SK-N-SH treated with all-trans-retinoic acid at 6 μM for 48 hours (cell line): Measurements from ENCODE around the gene EFNB2.

ENCODE experiments used
- ARNTL ChIP-seq: fragments of 450-650 bp; formaldehyde crosslinking; IDR thresholded peaks from 2 replicates; pipeline ENCODE4 v1.5.0; 2020; ENCODE audit warnings: low read depth, mild to moderate bottlenecking, moderate library complexity, borderline replicate concordance
- RARB ChIP-seq: fragments of 250-450 bp; sonication (Bioruptor Pico); IDR thresholded peaks from 2 replicates; pipeline ENCODE4 v1.8.0; 2021; ENCODE audit warnings: mild to moderate bottlenecking, moderate library complexity
- ZNF70 ChIP-seq: fragments of 450-650 bp; formaldehyde crosslinking; IDR thresholded peaks from 2 replicates; pipeline ENCODE4 v1.5.0; 2020; ENCODE audit warnings: mild to moderate bottlenecking, moderate library complexity
- TF ChIP-seq, protein P1 (sequence below): fragments of 250-450 bp; sonication (Bioruptor Pico); IDR thresholded peaks from 2 replicates; pipeline ENCODE4 v1.8.0; 2021; ENCODE audit warnings: low read depth, mild to moderate bottlenecking, moderate library complexity, borderline replicate concordance
- TF ChIP-seq, protein P2 (sequence below): fragments of 250-450 bp; sonication (Bioruptor Pico); IDR thresholded peaks from 2 replicates; pipeline ENCODE4 v1.8.0; 2020; ENCODE audit warnings: mild to moderate bottlenecking, moderate library complexity, borderline replicate concordance

DNA sequence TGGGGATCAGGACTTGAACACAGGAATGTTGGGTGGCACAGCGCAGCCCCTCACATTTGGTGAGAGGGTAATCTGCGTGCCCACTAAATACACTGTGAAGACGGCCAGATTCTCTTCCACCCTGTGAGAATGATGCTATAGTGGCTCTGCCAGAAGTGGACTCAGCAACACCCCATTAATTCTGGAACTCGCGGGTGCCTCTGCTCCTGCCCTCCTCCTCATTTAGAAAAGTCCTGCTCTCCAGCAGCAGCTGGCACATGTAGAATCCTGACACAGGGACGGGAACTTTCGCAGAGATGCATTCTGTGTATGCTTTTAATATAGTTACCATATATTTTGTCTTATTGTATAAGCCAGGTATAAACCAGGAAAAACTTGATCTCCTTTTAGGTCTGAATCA lies 57.3 kb downstream of the EFNB2 start:
- TF ChIP-seq, protein P1, sequence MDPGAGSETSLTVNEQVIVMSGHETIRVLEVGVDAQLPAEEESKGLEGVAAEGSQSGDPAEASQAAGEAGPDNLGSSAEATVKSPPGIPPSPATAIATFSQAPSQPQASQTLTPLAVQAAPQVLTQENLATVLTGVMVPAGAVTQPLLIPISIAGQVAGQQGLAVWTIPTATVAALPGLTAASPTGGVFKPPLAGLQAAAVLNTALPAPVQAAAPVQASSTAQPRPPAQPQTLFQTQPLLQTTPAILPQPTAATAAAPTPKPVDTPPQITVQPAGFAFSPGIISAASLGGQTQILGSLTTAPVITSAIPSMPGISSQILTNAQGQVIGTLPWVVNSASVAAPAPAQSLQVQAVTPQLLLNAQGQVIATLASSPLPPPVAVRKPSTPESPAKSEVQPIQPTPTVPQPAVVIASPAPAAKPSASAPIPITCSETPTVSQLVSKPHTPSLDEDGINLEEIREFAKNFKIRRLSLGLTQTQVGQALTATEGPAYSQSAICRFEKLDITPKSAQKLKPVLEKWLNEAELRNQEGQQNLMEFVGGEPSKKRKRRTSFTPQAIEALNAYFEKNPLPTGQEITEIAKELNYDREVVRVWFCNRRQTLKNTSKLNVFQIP (CRISPR knock-in tag), result no peak
- TF ChIP-seq ARNTL, result no peak
- no peak for TF ChIP-seq RARB (CRISPR knock-in tag)
- TF ChIP-seq, protein P2, sequence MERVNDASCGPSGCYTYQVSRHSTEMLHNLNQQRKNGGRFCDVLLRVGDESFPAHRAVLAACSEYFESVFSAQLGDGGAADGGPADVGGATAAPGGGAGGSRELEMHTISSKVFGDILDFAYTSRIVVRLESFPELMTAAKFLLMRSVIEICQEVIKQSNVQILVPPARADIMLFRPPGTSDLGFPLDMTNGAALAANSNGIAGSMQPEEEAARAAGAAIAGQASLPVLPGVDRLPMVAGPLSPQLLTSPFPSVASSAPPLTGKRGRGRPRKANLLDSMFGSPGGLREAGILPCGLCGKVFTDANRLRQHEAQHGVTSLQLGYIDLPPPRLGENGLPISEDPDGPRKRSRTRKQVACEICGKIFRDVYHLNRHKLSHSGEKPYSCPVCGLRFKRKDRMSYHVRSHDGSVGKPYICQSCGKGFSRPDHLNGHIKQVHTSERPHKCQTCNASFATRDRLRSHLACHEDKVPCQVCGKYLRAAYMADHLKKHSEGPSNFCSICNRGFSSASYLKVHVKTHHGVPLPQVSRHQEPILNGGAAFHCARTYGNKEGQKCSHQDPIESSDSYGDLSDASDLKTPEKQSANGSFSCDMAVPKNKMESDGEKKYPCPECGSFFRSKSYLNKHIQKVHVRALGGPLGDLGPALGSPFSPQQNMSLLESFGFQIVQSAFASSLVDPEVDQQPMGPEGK, result no peak
- no peak for TF ChIP-seq ZNF70 (CRISPR knock-in tag)
